WTC11 (cell line): ENCODE results near the gene CYP3A5.

Source experiments
- CBFB ChIP-seq: sonication (generic); formaldehyde crosslinking; IDR thresholded peaks from 2 replicates; pipeline ENCODE4 v1.8.1; 2022; ENCODE audit warnings: mild to moderate bottlenecking, low read depth, missing genetic modification reagents
- TF ChIP-seq, protein P1 (sequence below): sonication (generic); formaldehyde crosslinking; IDR thresholded peaks from 2 replicates; pipeline ENCODE4 v1.8.0; 2023; ENCODE audit warnings: missing genetic modification reagents
- TF ChIP-seq, protein P2 (sequence below): fragments of 200-600 bp; IDR thresholded peaks from 2 replicates; pipeline ENCODE4 v1.8.0; 2022; ENCODE audit warnings: antibody characterized with exemption

DNA sequence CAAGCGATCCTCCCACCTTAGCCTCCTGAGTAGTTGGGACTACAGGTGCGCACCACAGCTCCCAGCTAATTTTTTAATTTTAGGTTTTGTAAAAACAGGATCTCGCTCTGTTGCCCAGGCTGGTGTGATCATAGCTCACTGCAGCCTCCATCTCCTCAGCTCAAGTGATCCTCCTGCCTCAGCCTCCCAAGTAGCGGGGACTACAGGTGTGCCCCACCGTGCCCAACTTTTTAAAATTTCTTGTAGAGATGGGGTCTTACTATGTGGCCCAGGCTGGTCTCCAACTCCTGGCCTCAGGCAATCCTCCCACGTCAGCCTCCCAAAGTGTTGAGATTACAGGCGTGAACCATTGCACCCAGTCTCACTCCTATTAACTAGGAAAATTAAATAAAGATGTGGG, 74.3 kb downstream of the CYP3A5 start:
- TF ChIP-seq, protein P1, sequence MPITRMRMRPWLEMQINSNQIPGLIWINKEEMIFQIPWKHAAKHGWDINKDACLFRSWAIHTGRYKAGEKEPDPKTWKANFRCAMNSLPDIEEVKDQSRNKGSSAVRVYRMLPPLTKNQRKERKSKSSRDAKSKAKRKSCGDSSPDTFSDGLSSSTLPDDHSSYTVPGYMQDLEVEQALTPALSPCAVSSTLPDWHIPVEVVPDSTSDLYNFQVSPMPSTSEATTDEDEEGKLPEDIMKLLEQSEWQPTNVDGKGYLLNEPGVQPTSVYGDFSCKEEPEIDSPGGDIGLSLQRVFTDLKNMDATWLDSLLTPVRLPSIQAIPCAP: no peak
- TF ChIP-seq, protein P2, sequence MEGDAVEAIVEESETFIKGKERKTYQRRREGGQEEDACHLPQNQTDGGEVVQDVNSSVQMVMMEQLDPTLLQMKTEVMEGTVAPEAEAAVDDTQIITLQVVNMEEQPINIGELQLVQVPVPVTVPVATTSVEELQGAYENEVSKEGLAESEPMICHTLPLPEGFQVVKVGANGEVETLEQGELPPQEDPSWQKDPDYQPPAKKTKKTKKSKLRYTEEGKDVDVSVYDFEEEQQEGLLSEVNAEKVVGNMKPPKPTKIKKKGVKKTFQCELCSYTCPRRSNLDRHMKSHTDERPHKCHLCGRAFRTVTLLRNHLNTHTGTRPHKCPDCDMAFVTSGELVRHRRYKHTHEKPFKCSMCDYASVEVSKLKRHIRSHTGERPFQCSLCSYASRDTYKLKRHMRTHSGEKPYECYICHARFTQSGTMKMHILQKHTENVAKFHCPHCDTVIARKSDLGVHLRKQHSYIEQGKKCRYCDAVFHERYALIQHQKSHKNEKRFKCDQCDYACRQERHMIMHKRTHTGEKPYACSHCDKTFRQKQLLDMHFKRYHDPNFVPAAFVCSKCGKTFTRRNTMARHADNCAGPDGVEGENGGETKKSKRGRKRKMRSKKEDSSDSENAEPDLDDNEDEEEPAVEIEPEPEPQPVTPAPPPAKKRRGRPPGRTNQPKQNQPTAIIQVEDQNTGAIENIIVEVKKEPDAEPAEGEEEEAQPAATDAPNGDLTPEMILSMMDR: no peak
- no peak for TF ChIP-seq CBFB (CRISPR knock-in tag)
